ENCODE data around the gene BLOC1S5. TPM values are rescaled to one million over a fixed set of nuclear protein-coding genes. Genes with fewer than 3 reads are reported as not detected.
A peak's percentile ranks its signal among the peaks of the same experiment; 100 is the strongest.

The BLOC1S5 gene
- total RNA-seq, 1 donor from 2014 or later = 10.7 TPM

- H3K4me3 ChIP-seq = no peak overlapping the region
- intact Hi-C loops (cut with DNase I) = no loop called here
- ATAC-seq = no peak
- no peaks in the 10 kb centered on the region for H3K27me3 ChIP-seq
- DNase-seq = no peak
- no peaks in the 10 kb centered on the region for H3K9me3 ChIP-seq
- no peak for TF ChIP-seq CTCF (IDR thresholded peaks at IDR 0.05)
- H3K4me1 ChIP-seq = peaks cover 29% of the 10 kb centered on the region
- H3K27ac ChIP-seq = no peak overlapping the region
- H3K36me3 ChIP-seq = peaks cover 29% of the 10 kb centered on the region
Observed at GRCh38 chr6:8084586-8084985, 20.4 kb upstream of the BLOC1S5 start.

GRCh38 chr6:8082954-8083858 is 19.0 kb upstream of the BLOC1S5 start:
- no peak for TF ChIP-seq CTCF (IDR thresholded peaks at IDR 0.05)
- intact Hi-C loops (cut with DNase I) = no loop called here
- DNase-seq (no peak), ATAC-seq (peak; percentile 40)
- peaks cover 15% of the 10 kb centered on the region for H3K36me3 ChIP-seq
- no peaks in the 10 kb centered on the region for H3K27me3 ChIP-seq
- peaks cover 29% of the 10 kb centered on the region for H3K4me1 ChIP-seq
- H3K9me3 ChIP-seq = no peaks in the 10 kb centered on the region
- no peak overlapping the region for H3K4me3 ChIP-seq
- H3K27ac ChIP-seq = peak overlapping the region; percentile 11

- Histone ChIP-seq H3K36me3 (peaks cover 9% of the 10 kb centered on the region), H3K4me3 (no peak overlapping the region), H3K27ac (no peak overlapping the region), H3K27me3 (no peaks in the 10 kb centered on the region), H3K4me1 (peaks cover 29% of the 10 kb centered on the region), H3K9me3 (no peaks in the 10 kb centered on the region)
- intact Hi-C loops (cut with DNase I) = no loop called here
- DNase-seq (no peak), ATAC-seq (no peak)
- TF ChIP-seq CTCF (IDR thresholded peaks at IDR 0.05) = no peak
Observed at GRCh38 chr6:8082572-8082953, 18.4 kb upstream of the BLOC1S5 start.

- peak; percentile 81 for ATAC-seq
- no peak for DNase-seq
- intact Hi-C loops (cut with DNase I) = no loop called here
- TF ChIP-seq CTCF (IDR thresholded peaks at IDR 0.05) = no peak
- H3K4me3 ChIP-seq = no peak overlapping the region
- no peaks in the 10 kb centered on the region for H3K9me3 ChIP-seq
- no peaks in the 10 kb centered on the region for H3K27me3 ChIP-seq
- peaks cover 29% of the 10 kb centered on the region for H3K4me1 ChIP-seq
- H3K27ac ChIP-seq = no peak overlapping the region
- H3K36me3 ChIP-seq = no peaks in the 10 kb centered on the region
Observed at GRCh38 chr6:8080362-8081151, 16.4 kb upstream of the BLOC1S5 start.

- Histone ChIP-seq H3K27me3 (no peaks in the 10 kb centered on the region), H3K4me3 (no peak overlapping the region), H3K4me1 (peaks cover 24% of the 10 kb centered on the region), H3K9me3 (no peaks in the 10 kb centered on the region), H3K36me3 (no peaks in the 10 kb centered on the region), H3K27ac (no peak overlapping the region)
- intact Hi-C loops (cut with DNase I) = no loop called here
- DNase-seq (no peak), ATAC-seq (no peak)
- no peak for TF ChIP-seq CTCF (IDR thresholded peaks at IDR 0.05)
Observed at GRCh38 chr6:8079126-8079525, 14.9 kb upstream of the BLOC1S5 start.

Measured in upper lobe of right lung (tissue), 1 donor.